ENCODE data around the gene ADRB1. TPM values are rescaled to one million over a fixed set of nuclear protein-coding genes. Genes with fewer than 3 reads are reported as not detected.

The ADRB1 gene
- total RNA-seq, 3 donors from 2014 or later: 0.66 to 2.4 (median 1.3) TPM

GRCh38 chr10:114026189-114027040 lies 17.3 kb upstream of the ADRB1 start:
- no peak overlapping the region for H3K27ac ChIP-seq
- TF ChIP-seq CTCF (IDR thresholded peaks at IDR 0.05): no peak
- TF ChIP-seq POLR2A (IDR thresholded peaks at IDR 0.05): no peak
- no peak for TF ChIP-seq POLR2AphosphoS5 (IDR thresholded peaks at IDR 0.05)
- intact Hi-C loops (cut with DNase I; ENCODE audit: low total_unique reads): no loop called here
- no peak overlapping the region for H3K4me3 ChIP-seq
- H3K27me3 ChIP-seq: no peaks in the 10 kb centered on the region
- H3K36me3 ChIP-seq: no peaks in the 10 kb centered on the region
- DNase-seq (ENCODE audit: low spot score in 2 of 2): no peak
- H3K4me1 ChIP-seq: no peaks in the 10 kb centered on the region
- no peaks in the 10 kb centered on the region for H3K9me3 ChIP-seq

GRCh38 chr10:114027041-114027394 lies 16.6 kb upstream of the ADRB1 start:
- no peak for DNase-seq (ENCODE audit: low spot score in 2 of 2)
- no peaks in the 10 kb centered on the region for H3K36me3 ChIP-seq
- no peaks in the 10 kb centered on the region for H3K9me3 ChIP-seq
- intact Hi-C loops (cut with DNase I; ENCODE audit: low total_unique reads): no loop called here
- no peaks in the 10 kb centered on the region for H3K4me1 ChIP-seq
- no peak for TF ChIP-seq POLR2AphosphoS5 (IDR thresholded peaks at IDR 0.05)
- no peak for TF ChIP-seq POLR2A (IDR thresholded peaks at IDR 0.05)
- no peak overlapping the region for H3K4me3 ChIP-seq
- H3K27ac ChIP-seq: no peak overlapping the region
- no peaks in the 10 kb centered on the region for H3K27me3 ChIP-seq

GRCh38 chr10:114027951-114028350 lies 15.7 kb upstream of the ADRB1 start:
- Histone ChIP-seq H3K9me3 (no peaks in the 10 kb centered on the region), H3K4me3 (no peak overlapping the region), H3K4me1 (no peaks in the 10 kb centered on the region), H3K27ac (no peak overlapping the region), H3K27me3 (no peaks in the 10 kb centered on the region), H3K36me3 (no peaks in the 10 kb centered on the region)
- DNase-seq (ENCODE audit: low spot score in 2 of 2): no peak
- no peak for TF ChIP-seq POLR2AphosphoS5 (IDR thresholded peaks at IDR 0.05)
- no peak for TF ChIP-seq POLR2A (IDR thresholded peaks at IDR 0.05)
- no peak for TF ChIP-seq CTCF (IDR thresholded peaks at IDR 0.05)
- intact Hi-C loops (cut with DNase I; ENCODE audit: low total_unique reads): no loop called here

GRCh38 chr10:114028425-114028824 lies 15.2 kb upstream of the ADRB1 start:
- intact Hi-C loops (cut with DNase I; ENCODE audit: low total_unique reads): no loop called here
- Histone ChIP-seq H3K27ac (no peak overlapping the region), H3K4me3 (no peak overlapping the region), H3K27me3 (no peaks in the 10 kb centered on the region), H3K4me1 (no peaks in the 10 kb centered on the region), H3K9me3 (no peaks in the 10 kb centered on the region), H3K36me3 (no peaks in the 10 kb centered on the region)
- DNase-seq (ENCODE audit: low spot score in 2 of 2): no peak
- TF ChIP-seq POLR2A (IDR thresholded peaks at IDR 0.05): no peak
- TF ChIP-seq CTCF (IDR thresholded peaks at IDR 0.05): no peak
- no peak for TF ChIP-seq POLR2AphosphoS5 (IDR thresholded peaks at IDR 0.05)

GRCh38 chr10:114029655-114030054 lies 14.0 kb upstream of the ADRB1 start:
- Histone ChIP-seq H3K9me3 (no peaks in the 10 kb centered on the region), H3K36me3 (no peaks in the 10 kb centered on the region), H3K27ac (no peak overlapping the region), H3K4me1 (no peaks in the 10 kb centered on the region), H3K4me3 (no peak overlapping the region), H3K27me3 (no peaks in the 10 kb centered on the region)
- intact Hi-C loops (cut with DNase I; ENCODE audit: low total_unique reads): no loop called here
- no peak for DNase-seq (ENCODE audit: low spot score in 2 of 2)
- TF ChIP-seq CTCF (IDR thresholded peaks at IDR 0.05): no peak
- TF ChIP-seq POLR2AphosphoS5 (IDR thresholded peaks at IDR 0.05): no peak
- no peak for TF ChIP-seq POLR2A (IDR thresholded peaks at IDR 0.05)

Measured in breast epithelium (tissue), 4 donors.